Naive thymus-derived CD4-positive, alpha-beta T cell (primary cell): Measurements from ENCODE around the gene MAP3K12. TPM values are rescaled to one million over a fixed set of nuclear protein-coding genes. Genes with fewer than 3 reads are reported as not detected.
A peak's percentile ranks its signal among the peaks of the same experiment; 100 is the strongest.
"Not testable (repeated sequence)": the region's sequence is repeated elsewhere in the genome, so short reads cannot be mapped to it uniquely, and the experiment has no call there.

Source experiments
- ATAC-seq: fragments of 150-1000 bp; cut with Tn5 transposase; 2 replicates; pipeline ENCODE4 v1.10.0; 2021; ENCODE audit warnings: mild to moderate bottlenecking, moderate library complexity
- CTCF ChIA-PET: fragments of 350-600 bp; sonication (Branson Sonifier 250); formaldehyde crosslinking; loops from one replicate; lab custom pipeline; 2021; ENCODE audit warnings: antibody characterized with exemption; lab: Charles Lee
- POLR2A ChIA-PET: fragments of 350-600 bp; sonication (Branson Sonifier 250); formaldehyde crosslinking; loops from one replicate; lab custom pipeline; 2021; ENCODE audit warnings: antibody characterized with exemption, inconsistent platforms; lab: Charles Lee
- DNase-seq, 9 donors: peaks; one replicate each; pipeline versions ENCODE4 v3.0.0 to v3.0.0-alpha.2; 2020 to 2022; ENCODE audit warnings: mixed read lengths in 1 of 9
- H3K27ac ChIP-seq: one replicate; pipeline ENCODE4 v1.7.0; 2013; ENCODE audit warnings: mild to moderate bottlenecking, low read depth, low read length, moderate library complexity
- H3K27me3 ChIP-seq, 2 donors: one replicate each; pipeline ENCODE4 v1.7.0; 2013; ENCODE audit warnings: low read length in 2 of 2, mild to moderate bottlenecking in 2 of 2, moderate library complexity in 2 of 2; ENCODE audit not compliant: control insufficient read depth in 2 of 2, insufficient read depth in 2 of 2
- H3K36me3 ChIP-seq, 3 experiments: 1 replicate in 2 of 3; 2 replicates in 1 of 3; pipeline ENCODE4 v1.7.0; 2013; ENCODE audit warnings: low read length in 3 of 3, mild to moderate bottlenecking in 3 of 3, moderate library complexity in 1 of 3; ENCODE audit not compliant: insufficient read depth in 3 of 3, control insufficient read depth in 2 of 3
- H3K4me1 ChIP-seq, 2 donors: one replicate each; pipeline ENCODE4 v1.7.0; 2013; ENCODE audit warnings: low read length in 2 of 2, mild to moderate bottlenecking in 2 of 2, moderate library complexity in 1 of 2; ENCODE audit not compliant: control insufficient read depth in 2 of 2, insufficient read depth in 2 of 2
- H3K4me3 ChIP-seq: 2 replicates; pipeline ENCODE4 v1.7.0; 2013; ENCODE audit warnings: mild to moderate bottlenecking, low read length
- H3K9me3 ChIP-seq, 3 experiments: 1 replicate in 2 of 3; 2 replicates in 1 of 3; pipeline ENCODE4 v1.7.0; 2013; ENCODE audit warnings: low read length in 3 of 3; ENCODE audit not compliant: control insufficient read depth in 2 of 3
- H3K27ac Mint-ChIP-seq, 9 donors: one replicate each; pipeline ENCODE4 v1.8.0; 2020 to 2022; ENCODE audit warnings: mixed read lengths in 9 of 9, mild to moderate bottlenecking in 8 of 9, moderate library complexity in 5 of 9, inconsistent platforms in 2 of 9
- H3K27me3 Mint-ChIP-seq, 5 donors: one replicate each; pipeline ENCODE4 v1.8.0; 2021 to 2022; ENCODE audit warnings: mixed read lengths in 5 of 5, mild to moderate bottlenecking in 1 of 5
- H3K36me3 Mint-ChIP-seq, 5 donors: one replicate each; pipeline ENCODE4 v1.8.0; 2020 to 2022; ENCODE audit warnings: mixed read lengths in 5 of 5, mild to moderate bottlenecking in 3 of 5, inconsistent platforms in 1 of 5
- H3K4me1 Mint-ChIP-seq, 7 donors: one replicate each; pipeline ENCODE4 v1.8.0; 2020 to 2022; ENCODE audit warnings: mixed read lengths in 7 of 7, mild to moderate bottlenecking in 3 of 7, inconsistent platforms in 1 of 7
- H3K4me3 Mint-ChIP-seq, 10 donors: one replicate each; pipeline ENCODE4 v1.8.0; 2020 to 2022; ENCODE audit warnings: mild to moderate bottlenecking in 10 of 10, mixed read lengths in 10 of 10, moderate library complexity in 6 of 10, inconsistent platforms in 2 of 10
- H3K9me3 Mint-ChIP-seq, 11 donors: one replicate each; pipeline ENCODE4 v1.8.0; 2020 to 2022; ENCODE audit warnings: mixed read lengths in 11 of 11, mild to moderate bottlenecking in 4 of 11, inconsistent platforms in 1 of 11, moderate library complexity in 1 of 11
- intact Hi-C, 2 donors: fragments of 100-400 bp; cut with micrococcal nuclease; formaldehyde crosslinking; loops; one replicate each; pipeline ENCODE4 v1.15.1; 2023
- polyA plus RNA-seq, 2 donors: library from polyadenylated mRNA; unstranded; fragments of 300-500 nt; fragmentation: Illumina TruSeq; gene quantifications; one replicate each; pipeline ENCODE4 v1.2.3, GENCODE V29; 2021
- total RNA-seq, 6 experiments: library from RNA in 5 of 6; stranded (reverse) in 5 of 6; gene quantifications; 1 replicate in 5 of 6; 2 replicates in 1 of 6; pipeline ENCODE4 v1.2.3 and lab custom pipeline; 2021 to 2026

MAP3K12 gene
- total and polyA plus RNA-seq, 7 experiments from 2014 or later = 4.9 to 29.7 (median 22.8) TPM

- ChIA-PET CTCF (interaction anchor here (0.9 to 1.3 kb wide), 2 partner anchors 10 to 25 kb away, joined by 3 to 4 read pairs; no protein-coding TSS in a partner anchor), POLR2A (interaction anchor here (0.6 to 5.4 kb wide), 3 partner anchors 11 to 31 kb away, joined by 3 to 47 read pairs (median 3); partner anchors contain the start of genes MAP3K12 and TARBP2)
- H3K36me3 Mint-ChIP-seq = peaks cover 0 to 28% (median 4%) of the 10 kb centered on the region in 5 donors
- ATAC-seq (no peak), DNase-seq (no peak)
- H3K36me3 ChIP-seq = peaks cover 8 to 82% (median 11%) of the 10 kb centered on the region in 3 experiments
- no peak overlapping the region for H3K27ac ChIP-seq
- no peaks in the 10 kb centered on the region for H3K27me3 ChIP-seq
- H3K4me1 ChIP-seq = no peaks in the 10 kb centered on the region
- H3K4me3 Mint-ChIP-seq = no peak overlapping the region
- peak overlapping the region in 5 of 9 donors; percentile 19 to 87 (median 51) for H3K27ac Mint-ChIP-seq
- no peaks in the 10 kb centered on the region for H3K9me3 Mint-ChIP-seq
- H3K4me1 Mint-ChIP-seq = peaks cover 0 to 10% (median 7%) of the 10 kb centered on the region in 7 donors
- no peaks in the 10 kb centered on the region for H3K9me3 ChIP-seq
- intact Hi-C loops = no loop called here
- no peak overlapping the region for H3K4me3 ChIP-seq
- H3K27me3 Mint-ChIP-seq = no peaks in the 10 kb centered on the region
These were observed 15.3 kb downstream of the MAP3K12 start for GRCh38 chr12:53483979-53484377.

GRCh38 chr12:53483225-53483978 is 15.9 kb downstream of the MAP3K12 start:
- no peak overlapping the region for H3K27ac ChIP-seq
- no peaks in the 10 kb centered on the region for H3K4me1 ChIP-seq
- ATAC-seq (no peak), DNase-seq (no peak)
- Mint-ChIP-seq H3K4me1 (peaks cover 0 to 10% (median 7%) of the 10 kb centered on the region in 7 donors), H3K27me3 (no peaks in the 10 kb centered on the region), H3K36me3 (peaks cover 0 to 29% (median 4%) of the 10 kb centered on the region in 5 donors), H3K4me3 (no peak overlapping the region), H3K9me3 (no peaks in the 10 kb centered on the region), H3K27ac (peak overlapping the region in 7 of 9 donors; percentile 19 to 87 (median 51))
- ChIA-PET CTCF (interaction anchor here (0.6 to 1.3 kb wide), 3 partner anchors 9 to 48 kb away, joined by 3 to 4 read pairs (median 4); no protein-coding TSS in a partner anchor), POLR2A (interaction anchor here (0.5 to 5.4 kb wide), 6 partner anchors 10 to 130 kb away, joined by 3 to 47 read pairs (median 3); partner anchors contain the start of genes MAP3K12 and TARBP2)
- H3K9me3 ChIP-seq = no peaks in the 10 kb centered on the region
- peaks cover 8 to 87% (median 11%) of the 10 kb centered on the region in 3 experiments for H3K36me3 ChIP-seq
- no peak overlapping the region for H3K4me3 ChIP-seq
- no peaks in the 10 kb centered on the region for H3K27me3 ChIP-seq
- intact Hi-C loops = no loop called here

- intact Hi-C loops = no loop called here
- H3K27me3 Mint-ChIP-seq = no peaks in the 10 kb centered on the region
- H3K4me1 Mint-ChIP-seq = peaks cover 0 to 10% (median 7%) of the 10 kb centered on the region in 7 donors
- no peaks in the 10 kb centered on the region for H3K4me1 ChIP-seq
- H3K9me3 Mint-ChIP-seq = peaks cover 0 to 2% (median 0%) of the 10 kb centered on the region in 11 donors
- H3K36me3 Mint-ChIP-seq = peaks cover 0 to 29% (median 4%) of the 10 kb centered on the region in 5 donors
- ChIA-PET CTCF (interaction anchor here (0.6 to 2.0 kb wide), 4 partner anchors 9 to 48 kb away, joined by 4 to 9 read pairs (median 4); no protein-coding TSS in a partner anchor), POLR2A (interaction anchor here (0.5 to 5.4 kb wide), 5 partner anchors 10 to 130 kb away, joined by 3 to 47 read pairs (median 4); partner anchors contain the start of genes MAP3K12 and TARBP2)
- no peaks in the 10 kb centered on the region for H3K9me3 ChIP-seq
- DNase-seq = no peak
- no peak overlapping the region for H3K4me3 ChIP-seq
- H3K27ac ChIP-seq = no peak overlapping the region
- peak overlapping the region in 1 of 9 donors; percentile 86 for H3K27ac Mint-ChIP-seq
- peak; percentile 8 for ATAC-seq
- peaks cover 8 to 91% (median 11%) of the 10 kb centered on the region in 3 experiments for H3K36me3 ChIP-seq
- H3K27me3 ChIP-seq = no peaks in the 10 kb centered on the region
- H3K4me3 Mint-ChIP-seq = no peak overlapping the region
These were observed 16.6 kb downstream of the MAP3K12 start for GRCh38 chr12:53482626-53483168.

- Mint-ChIP-seq H3K27me3 (no peaks in the 10 kb centered on the region), H3K4me1 (peaks cover 0 to 11% (median 7%) of the 10 kb centered on the region in 7 donors), H3K9me3 (peaks cover 0 to 2% (median 0%) of the 10 kb centered on the region in 11 donors), H3K27ac (peak overlapping the region in 6 of 9 donors; percentile 11 to 76 (median 36)), H3K36me3 (peaks cover 0 to 29% (median 4%) of the 10 kb centered on the region in 5 donors), H3K4me3 (no peak overlapping the region)
- Histone ChIP-seq H3K9me3 (no peaks in the 10 kb centered on the region), H3K4me3 (no peak overlapping the region), H3K27me3 (no peaks in the 10 kb centered on the region), H3K27ac (no peak overlapping the region), H3K36me3 (peaks cover 8 to 91% (median 11%) of the 10 kb centered on the region in 3 experiments), H3K4me1 (no peaks in the 10 kb centered on the region)
- intact Hi-C loops = no loop called here
- DNase-seq (peak in 2 of 9 donors; percentile 17 to 33), ATAC-seq (peak; percentile 61)
- CTCF ChIA-PET = interaction anchor here (0.7 to 2.0 kb wide), 6 partner anchors 10 to 86 kb away, joined by 3 to 9 read pairs (median 3); no protein-coding TSS in a partner anchor
- POLR2A ChIA-PET = interaction anchor here (0.6 to 5.4 kb wide), 8 partner anchors 8 to 398 kb away, joined by 3 to 47 read pairs (median 3); partner anchors contain the start of genes MAP3K12 and TARBP2
These were observed 17.2 kb downstream of the MAP3K12 start for GRCh38 chr12:53481939-53482586.

GRCh38 chr12:53481458-53481857 is 17.8 kb downstream of the MAP3K12 start:
- intact Hi-C loops, H3K27ac ChIP-seq, DNase-seq, ATAC-seq, H3K4me3 Mint-ChIP-seq, H3K27me3 Mint-ChIP-seq, H3K9me3 ChIP-seq, H3K4me1 ChIP-seq, H3K4me3 ChIP-seq, H3K9me3 Mint-ChIP-seq, H3K27me3 ChIP-seq: not testable (repeated sequence)
- H3K36me3 ChIP-seq = peaks cover 9 to 91% (median 13%) of the 10 kb centered on the region in 3 experiments
- POLR2A ChIA-PET = interaction anchor here (0.6 to 5.4 kb wide), 6 partner anchors 7 to 397 kb away, joined by 3 to 47 read pairs (median 3); partner anchors contain the start of genes MAP3K12 and TARBP2
- H3K4me1 Mint-ChIP-seq = peaks cover 0 to 17% (median 7%) of the 10 kb centered on the region in 7 donors
- CTCF ChIA-PET = interaction anchor here (0.8 to 2.0 kb wide), 5 partner anchors 10 to 31 kb away, joined by 3 to 9 read pairs (median 3); no protein-coding TSS in a partner anchor
- H3K27ac Mint-ChIP-seq = peak overlapping the region in 2 of 9 donors; percentile 19 to 61
- peaks cover 4 to 33% (median 9%) of the 10 kb centered on the region in 5 donors for H3K36me3 Mint-ChIP-seq
